Superior temporal gyrus (tissue), 1 donor: Measurements from ENCODE around the gene SDHB.

Experiments used
- DNase-seq: peaks from one replicate; pipeline ENCODE4 v3.0.0-alpha.2; 2016; ENCODE audit errors: extremely low spot score

Gene SDHB

GRCh38 chr1:17053685-17054410, at the start of gene SDHB:
Gene SDHB (minus strand): TSS chr1:17054032. CDS start chr1:17054019, 13 bp downstream.
- peak; percentile 99 for DNase-seq

GRCh38 chr1:17102232-17102631, 48.4 kb upstream of the SDHB start:
- no peak for DNase-seq

GRCh38 chr1:17101261-17101660, 47.4 kb upstream of the SDHB start:
- DNase-seq, result no peak

- DNase-seq, result no peak
Measured at GRCh38 chr1:17099616-17100340, 45.9 kb upstream of the SDHB start.

GRCh38 chr1:17098446-17099317, 44.9 kb upstream of the SDHB start:
- DNase-seq, result no peak

- DNase-seq, result no peak
Measured at GRCh38 chr1:17097787-17098186, 44.0 kb upstream of the SDHB start.

- DNase-seq, result no peak
Measured at GRCh38 chr1:17097147-17097546, 43.3 kb upstream of the SDHB start.

GRCh38 chr1:17096584-17096983, 42.8 kb upstream of the SDHB start:
- no peak for DNase-seq

- DNase-seq, result peak; percentile 16
Measured at GRCh38 chr1:17095141-17095540, 41.3 kb upstream of the SDHB start.

GRCh38 chr1:17094664-17095063, 40.8 kb upstream of the SDHB start:
- no peak for DNase-seq

GRCh38 chr1:17093822-17094393, 40.1 kb upstream of the SDHB start:
- DNase-seq, result no peak

- no peak for DNase-seq
Measured at GRCh38 chr1:17091252-17091651, 37.4 kb upstream of the SDHB start.

GRCh38 chr1:17089506-17089905, 35.7 kb upstream of the SDHB start:
- DNase-seq, result peak; percentile 94

GRCh38 chr1:17086751-17087150, 32.9 kb upstream of the SDHB start:
- DNase-seq, result no peak

- no peak for DNase-seq
Measured at GRCh38 chr1:17084787-17085186, 31.0 kb upstream of the SDHB start.

- DNase-seq, result no peak
Measured at GRCh38 chr1:17082761-17083160, 28.9 kb upstream of the SDHB start.

- no peak for DNase-seq
Measured at GRCh38 chr1:17081439-17081838, 27.6 kb upstream of the SDHB start.

GRCh38 chr1:17080880-17081279, 27.0 kb upstream of the SDHB start:
- DNase-seq, result no peak

GRCh38 chr1:17080085-17080759, 26.4 kb upstream of the SDHB start:
- no peak for DNase-seq

GRCh38 chr1:17078991-17079868, 25.4 kb upstream of the SDHB start:
- no peak for DNase-seq
